ENCODE measurements around the gene EPHA2.

EPHA2 gene

GRCh38 chr1:16128338-16128741 lies 27.5 kb downstream of the EPHA2 start:
- no peak for DNase-seq
- Histone ChIP-seq H3K36me3 (ENCODE audit: control insufficient read depth in 4 of 4, insufficient read depth in 4 of 4, low read length in 3 of 4) (no peaks in the 10 kb centered on the region), H3K27ac (ENCODE audit: insufficient read depth in 1 of 2, low read depth in 1 of 2, low read length in 2 of 2, poor library complexity in 1 of 2, severe bottlenecking in 2 of 2) (no peak overlapping the region), H3K4me3 (ENCODE audit: control insufficient read depth in 1 of 7, extremely low read depth in 1 of 7, insufficient read depth in 4 of 7, low read depth in 2 of 7, low read length in 6 of 7) (no peak overlapping the region), H3K4me1 (ENCODE audit: control extremely low read depth in 1 of 4, control insufficient read depth in 4 of 4, insufficient read depth in 4 of 4, low read length in 3 of 4) (no peaks in the 10 kb centered on the region), H3K27me3 (replicated peaks in 2 of 5; ENCODE audit: control insufficient read depth in 4 of 5, insufficient read depth in 5 of 5, low read length in 4 of 5) (peaks cover 0 to 7% (median 0%) of the 10 kb centered on the region in 5 experiments), H3K9me3 (ENCODE audit: control extremely low read depth in 1 of 5, control insufficient read depth in 4 of 5, insufficient read depth in 2 of 5, low read depth in 1 of 5, low read length in 4 of 5) (no peaks in the 10 kb centered on the region)
- POLR2A ChIA-PET: no interaction called here
- 100% methylated on average over 1 of the region's 6 CpGs for WGBS (ENCODE audit: insufficient coverage)
- CTCF ChIA-PET: no interaction called here

- H3K27ac ChIP-seq (ENCODE audit: insufficient read depth in 1 of 2, low read depth in 1 of 2, low read length in 2 of 2, poor library complexity in 1 of 2, severe bottlenecking in 2 of 2): no peak overlapping the region
- POLR2A ChIA-PET: no interaction called here
- CTCF ChIA-PET: interaction anchor here (1.0 kb wide), 1 partner anchor 54 kb away, joined by 3 read pairs; no protein-coding TSS in a partner anchor
- no peak for DNase-seq
- H3K27me3 ChIP-seq (replicated peaks in 2 of 5; ENCODE audit: control insufficient read depth in 4 of 5, insufficient read depth in 5 of 5, low read length in 4 of 5): peaks cover 0 to 7% (median 0%) of the 10 kb centered on the region in 5 experiments
- H3K36me3 ChIP-seq (ENCODE audit: control insufficient read depth in 4 of 4, insufficient read depth in 4 of 4, low read length in 3 of 4): no peaks in the 10 kb centered on the region
- no peaks in the 10 kb centered on the region for H3K9me3 ChIP-seq (ENCODE audit: control extremely low read depth in 1 of 5, control insufficient read depth in 4 of 5, insufficient read depth in 2 of 5, low read depth in 1 of 5, low read length in 4 of 5)
- H3K4me1 ChIP-seq (ENCODE audit: control extremely low read depth in 1 of 4, control insufficient read depth in 4 of 4, insufficient read depth in 4 of 4, low read length in 3 of 4): peaks cover 0 to 4% (median 0%) of the 10 kb centered on the region in 4 experiments
- H3K4me3 ChIP-seq (ENCODE audit: control insufficient read depth in 1 of 7, extremely low read depth in 1 of 7, insufficient read depth in 4 of 7, low read depth in 2 of 7, low read length in 6 of 7): no peak overlapping the region
- 80% methylated on average over 10 of the region's 17 CpGs for WGBS (ENCODE audit: insufficient coverage)
Observed at GRCh38 chr1:16127676-16128337, 28.1 kb downstream of the EPHA2 start.

GRCh38 chr1:16126743-16127515 lies 28.9 kb downstream of the EPHA2 start:
- 96% methylated on average over 12 of the region's 12 CpGs for WGBS (ENCODE audit: insufficient coverage)
- Histone ChIP-seq H3K27ac (ENCODE audit: insufficient read depth in 1 of 2, low read depth in 1 of 2, low read length in 2 of 2, poor library complexity in 1 of 2, severe bottlenecking in 2 of 2) (no peak overlapping the region), H3K9me3 (ENCODE audit: control extremely low read depth in 1 of 5, control insufficient read depth in 4 of 5, insufficient read depth in 2 of 5, low read depth in 1 of 5, low read length in 4 of 5) (no peaks in the 10 kb centered on the region), H3K36me3 (ENCODE audit: control insufficient read depth in 4 of 4, insufficient read depth in 4 of 4, low read length in 3 of 4) (no peaks in the 10 kb centered on the region), H3K27me3 (replicated peaks in 2 of 5; ENCODE audit: control insufficient read depth in 4 of 5, insufficient read depth in 5 of 5, low read length in 4 of 5) (peaks cover 0 to 7% (median 0%) of the 10 kb centered on the region in 5 experiments), H3K4me3 (ENCODE audit: control insufficient read depth in 1 of 7, extremely low read depth in 1 of 7, insufficient read depth in 4 of 7, low read depth in 2 of 7, low read length in 6 of 7) (no peak overlapping the region), H3K4me1 (ENCODE audit: control extremely low read depth in 1 of 4, control insufficient read depth in 4 of 4, insufficient read depth in 4 of 4, low read length in 3 of 4) (peaks cover 0 to 7% (median 0%) of the 10 kb centered on the region in 4 experiments)
- POLR2A ChIA-PET: interaction anchor here (1.0 kb wide), 1 partner anchor 9 kb away, joined by 4 read pairs; no protein-coding TSS in a partner anchor
- CTCF ChIA-PET: interaction anchor here (0.7 to 1.0 kb wide), 2 partner anchors 14 to 53 kb away, joined by 3 read pairs; no protein-coding TSS in a partner anchor
- no peak for DNase-seq

GRCh38 chr1:16126160-16126559 lies 29.7 kb downstream of the EPHA2 start:
- WGBS (ENCODE audit: insufficient coverage): 97% methylated on average over 5 of the region's 9 CpGs
- Histone ChIP-seq H3K4me3 (ENCODE audit: control insufficient read depth in 1 of 7, extremely low read depth in 1 of 7, insufficient read depth in 4 of 7, low read depth in 2 of 7, low read length in 6 of 7) (no peak overlapping the region), H3K27me3 (replicated peaks in 2 of 5; ENCODE audit: control insufficient read depth in 4 of 5, insufficient read depth in 5 of 5, low read length in 4 of 5) (peaks cover 0 to 7% (median 0%) of the 10 kb centered on the region in 5 experiments), H3K27ac (ENCODE audit: insufficient read depth in 1 of 2, low read depth in 1 of 2, low read length in 2 of 2, poor library complexity in 1 of 2, severe bottlenecking in 2 of 2) (no peak overlapping the region), H3K36me3 (ENCODE audit: control insufficient read depth in 4 of 4, insufficient read depth in 4 of 4, low read length in 3 of 4) (no peaks in the 10 kb centered on the region), H3K4me1 (ENCODE audit: control extremely low read depth in 1 of 4, control insufficient read depth in 4 of 4, insufficient read depth in 4 of 4, low read length in 3 of 4) (peaks cover 0 to 7% (median 0%) of the 10 kb centered on the region in 4 experiments), H3K9me3 (ENCODE audit: control extremely low read depth in 1 of 5, control insufficient read depth in 4 of 5, insufficient read depth in 2 of 5, low read depth in 1 of 5, low read length in 4 of 5) (no peaks in the 10 kb centered on the region)
- ChIA-PET POLR2A (interaction anchor here (1.0 kb wide), 1 partner anchor 8 kb away, joined by 4 read pairs; no protein-coding TSS in a partner anchor), CTCF (interaction anchor here (1.1 kb wide), 1 partner anchor 44 kb away, joined by 4 read pairs; no protein-coding TSS in a partner anchor)
- no peak for DNase-seq

- POLR2A ChIA-PET: interaction anchor here (1.0 kb wide), 1 partner anchor 7 kb away, joined by 4 read pairs; no protein-coding TSS in a partner anchor
- Histone ChIP-seq H3K9me3 (ENCODE audit: control extremely low read depth in 1 of 5, control insufficient read depth in 4 of 5, insufficient read depth in 2 of 5, low read depth in 1 of 5, low read length in 4 of 5) (no peaks in the 10 kb centered on the region), H3K4me1 (ENCODE audit: control extremely low read depth in 1 of 4, control insufficient read depth in 4 of 4, insufficient read depth in 4 of 4, low read length in 3 of 4) (peaks cover 0 to 7% (median 0%) of the 10 kb centered on the region in 4 experiments), H3K36me3 (ENCODE audit: control insufficient read depth in 4 of 4, insufficient read depth in 4 of 4, low read length in 3 of 4) (no peaks in the 10 kb centered on the region), H3K27ac (ENCODE audit: insufficient read depth in 1 of 2, low read depth in 1 of 2, low read length in 2 of 2, poor library complexity in 1 of 2, severe bottlenecking in 2 of 2) (no peak overlapping the region), H3K4me3 (ENCODE audit: control insufficient read depth in 1 of 7, extremely low read depth in 1 of 7, insufficient read depth in 4 of 7, low read depth in 2 of 7, low read length in 6 of 7) (no peak overlapping the region), H3K27me3 (replicated peaks in 2 of 5; ENCODE audit: control insufficient read depth in 4 of 5, insufficient read depth in 5 of 5, low read length in 4 of 5) (peaks cover 0 to 7% (median 0%) of the 10 kb centered on the region in 5 experiments)
- no CpG with 5 or more reads among the region's 3 CpGs for WGBS (ENCODE audit: insufficient coverage)
- no peak for DNase-seq
- CTCF ChIA-PET: interaction anchor here (1.1 kb wide), 1 partner anchor 44 kb away, joined by 4 read pairs; no protein-coding TSS in a partner anchor
Observed at GRCh38 chr1:16125483-16125882, 30.4 kb downstream of the EPHA2 start.

GRCh38 chr1:16125088-16125470 lies 30.8 kb downstream of the EPHA2 start:
- 94% methylated on average over 9 of the region's 11 CpGs for WGBS (ENCODE audit: insufficient coverage)
- ChIA-PET POLR2A (no interaction called here), CTCF (interaction anchor here (1.1 kb wide), 1 partner anchor 43 kb away, joined by 4 read pairs; no protein-coding TSS in a partner anchor)
- H3K36me3 ChIP-seq (ENCODE audit: control insufficient read depth in 4 of 4, insufficient read depth in 4 of 4, low read length in 3 of 4): no peaks in the 10 kb centered on the region
- H3K27me3 ChIP-seq (replicated peaks in 2 of 5; ENCODE audit: control insufficient read depth in 4 of 5, insufficient read depth in 5 of 5, low read length in 4 of 5): peaks cover 0 to 7% (median 0%) of the 10 kb centered on the region in 5 experiments
- no peak overlapping the region for H3K4me3 ChIP-seq (ENCODE audit: control insufficient read depth in 1 of 7, extremely low read depth in 1 of 7, insufficient read depth in 4 of 7, low read depth in 2 of 7, low read length in 6 of 7)
- no peak for DNase-seq
- H3K9me3 ChIP-seq (ENCODE audit: control extremely low read depth in 1 of 5, control insufficient read depth in 4 of 5, insufficient read depth in 2 of 5, low read depth in 1 of 5, low read length in 4 of 5): no peaks in the 10 kb centered on the region
- no peak overlapping the region for H3K27ac ChIP-seq (ENCODE audit: insufficient read depth in 1 of 2, low read depth in 1 of 2, low read length in 2 of 2, poor library complexity in 1 of 2, severe bottlenecking in 2 of 2)
- peaks cover 0 to 7% (median 0%) of the 10 kb centered on the region in 4 experiments for H3K4me1 ChIP-seq (ENCODE audit: control extremely low read depth in 1 of 4, control insufficient read depth in 4 of 4, insufficient read depth in 4 of 4, low read length in 3 of 4)
